Measurements from ENCODE around the gene PRAF2. TPM values are rescaled to one million over a fixed set of nuclear protein-coding genes. Genes with fewer than 3 reads are reported as not detected.

Gene PRAF2
- total and polyA plus RNA-seq, 9 of the 15 experiments (the other 6 are each of a cell fraction or from before 2014, with no cell fraction given) = 0.24 to 5.7 (median 2.0) TPM

- TF ChIP-seq ZNF592 (IDR thresholded peaks at IDR 0.05) = peak; percentile 80
- TF ChIP-seq SRSF9 (IDR thresholded peaks at IDR 0.05; ENCODE audit: borderline replicate concordance, low read depth, low read length) = no peak
- no peak for TF ChIP-seq ZC3H8 (IDR thresholded peaks at IDR 0.05)
- peak; percentile 91 for TF ChIP-seq ZBTB40 (IDR thresholded peaks at IDR 0.05)
- no peak for TF ChIP-seq ZBTB40 (CRISPR knock-in tag; IDR thresholded peaks at IDR 0.05)
- TF ChIP-seq GATAD2A (IDR thresholded peaks at IDR 0.05) = no peak
- TF ChIP-seq NFIC (IDR thresholded peaks at IDR 0.05) = peak; percentile 24; the same call in 1 of the 2 replicates
- TF ChIP-seq HDAC3 (IDR thresholded peaks at IDR 0.05; ENCODE audit: borderline replicate concordance, partially characterized antibody) = peak; percentile 56
- peak; percentile 25 for TF ChIP-seq NEUROD1 (IDR thresholded peaks at IDR 0.05; ENCODE audit: borderline replicate concordance, low read depth, low read length, partially characterized antibody)
- TF ChIP-seq CREB3L1 (IDR thresholded peaks at IDR 0.05; ENCODE audit: borderline replicate concordance, low read depth) = peak; percentile 23; the same call in 1 of the 2 replicates
- peak; percentile 39 for TF ChIP-seq CXXC5 (CRISPR knock-in tag; IDR thresholded peaks at IDR 0.05)
- TF ChIP-seq ZNF785 (CRISPR knock-in tag; IDR thresholded peaks at IDR 0.05) = no peak
These were observed 6.0 kb upstream of the PRAF2 start, which contains the start of gene WDR45 (continued) for GRCh38 chrX:49079489-49080428.
